Trophoblast cell (in vitro differentiated cells and primary cell): Measurements from ENCODE around the gene FRRS1.

Experiments used
- DNase-seq, 2 donors: peaks; one replicate each; pipeline ENCODE4 v3.0.0-alpha.2; 2016
- H2AFZ ChIP-seq: 2 replicates; pipeline ENCODE4 v1.6.1; 2013; ENCODE audit warnings: low read length, moderate library complexity, mild to moderate bottlenecking; ENCODE audit not compliant: insufficient read depth, poor library complexity
- H2AK5ac ChIP-seq: 2 replicates; pipeline ENCODE4 v1.6.1; 2013; ENCODE audit warnings: mild to moderate bottlenecking, low read length
- H2BK120ac ChIP-seq: 2 replicates; pipeline ENCODE4 v1.6.1; 2013; ENCODE audit warnings: low read length, mild to moderate bottlenecking, moderate library complexity; ENCODE audit not compliant: insufficient read depth, poor library complexity
- H2BK12ac ChIP-seq: 2 replicates; pipeline ENCODE4 v1.6.1; 2013; ENCODE audit warnings: mild to moderate bottlenecking, low read length, moderate library complexity
- H2BK5ac ChIP-seq: 2 replicates; pipeline ENCODE4 v1.6.1; 2013; ENCODE audit warnings: low read length, low read depth, moderate library complexity, mild to moderate bottlenecking; ENCODE audit not compliant: poor library complexity
- H3K14ac ChIP-seq: 2 replicates; pipeline ENCODE4 v1.6.1; 2013; ENCODE audit warnings: mild to moderate bottlenecking, low read length
- H3K18ac ChIP-seq: 2 replicates; pipeline ENCODE4 v1.6.1; 2013; ENCODE audit warnings: mild to moderate bottlenecking, low read length
- H3K23ac ChIP-seq: 2 replicates; pipeline ENCODE4 v1.6.1; 2013; ENCODE audit warnings: low read length
- H3K27ac ChIP-seq: 2 replicates; pipeline ENCODE4 v1.5.1; 2013; ENCODE audit warnings: low read depth, mild to moderate bottlenecking, inconsistent platforms, low read length, moderate library complexity
- H3K27me3 ChIP-seq: 2 replicates; pipeline ENCODE4 v1.6.1; 2013; ENCODE audit warnings: inconsistent platforms, mild to moderate bottlenecking, low read length, moderate library complexity; ENCODE audit not compliant: insufficient read depth
- H3K36me3 ChIP-seq, 2 experiments: 1 replicate in 1 of 2; 2 replicates in 1 of 2; pipeline ENCODE4 v1.6.1; 2013; ENCODE audit warnings: low read length in 2 of 2, mild to moderate bottlenecking in 2 of 2, moderate library complexity in 1 of 2; ENCODE audit not compliant: insufficient read depth in 2 of 2, control insufficient read depth in 1 of 2
- H3K4ac ChIP-seq: 2 replicates; pipeline ENCODE4 v1.6.1; 2013; ENCODE audit warnings: low read depth, mild to moderate bottlenecking, low read length, moderate library complexity
- H3K4me1 ChIP-seq, 2 experiments: 1 replicate in 1 of 2; 2 replicates in 1 of 2; pipeline ENCODE4 v1.6.1; 2013; ENCODE audit warnings: low read length in 2 of 2, mild to moderate bottlenecking in 2 of 2, moderate library complexity in 1 of 2; ENCODE audit not compliant: insufficient read depth in 2 of 2, control insufficient read depth in 1 of 2
- H3K4me2 ChIP-seq: 2 replicates; pipeline ENCODE4 v1.6.1; 2013; ENCODE audit warnings: inconsistent platforms, mild to moderate bottlenecking, low read length, moderate library complexity
- H3K4me3 ChIP-seq: 2 replicates; pipeline ENCODE4 v1.5.1; 2013; ENCODE audit warnings: mild to moderate bottlenecking, low read depth, low read length, inconsistent platforms
- H3K79me1 ChIP-seq: one replicate; pipeline ENCODE4 v1.6.1; 2013; ENCODE audit warnings: low read length
- H3K79me2 ChIP-seq: 2 replicates; pipeline ENCODE4 v1.6.1; 2013; ENCODE audit warnings: low read length, mild to moderate bottlenecking; ENCODE audit not compliant: control insufficient read depth, insufficient read depth, poor library complexity
- H3K9ac ChIP-seq: 2 replicates; pipeline ENCODE4 v1.6.1; 2013; ENCODE audit warnings: mild to moderate bottlenecking, low read length
- H3K9me3 ChIP-seq: 2 replicates; pipeline ENCODE4 v1.6.1; 2013; ENCODE audit warnings: low read depth, mild to moderate bottlenecking, control low read depth, inconsistent platforms, low read length; ENCODE audit not compliant: insufficient read depth
- H4K12ac ChIP-seq: 2 replicates; pipeline ENCODE4 v1.6.1; 2013; ENCODE audit warnings: low read depth, mild to moderate bottlenecking, low read length, moderate library complexity
- H4K8ac ChIP-seq: 2 replicates; pipeline ENCODE4 v1.6.1; 2013; ENCODE audit warnings: low read depth, mild to moderate bottlenecking, low read length, moderate library complexity
- H4K91ac ChIP-seq: one replicate; pipeline ENCODE4 v1.6.1; 2013; ENCODE audit warnings: low read depth, mild to moderate bottlenecking, low read length, moderate library complexity
- WGBS: extraction: QIAGEN DNeasy Blood & Tissue Kit; methylation state at CpG from one replicate; pipeline ENCODE4 v1.1.7; 2013; ENCODE audit warnings: missing lambda C conversion rate; ENCODE audit not compliant: insufficient read length, insufficient coverage; ENCODE audit errors: extremely low coverage; 5-methylcytosine and 5-hydroxymethylcytosine counted together

The FRRS1 gene

DNA sequence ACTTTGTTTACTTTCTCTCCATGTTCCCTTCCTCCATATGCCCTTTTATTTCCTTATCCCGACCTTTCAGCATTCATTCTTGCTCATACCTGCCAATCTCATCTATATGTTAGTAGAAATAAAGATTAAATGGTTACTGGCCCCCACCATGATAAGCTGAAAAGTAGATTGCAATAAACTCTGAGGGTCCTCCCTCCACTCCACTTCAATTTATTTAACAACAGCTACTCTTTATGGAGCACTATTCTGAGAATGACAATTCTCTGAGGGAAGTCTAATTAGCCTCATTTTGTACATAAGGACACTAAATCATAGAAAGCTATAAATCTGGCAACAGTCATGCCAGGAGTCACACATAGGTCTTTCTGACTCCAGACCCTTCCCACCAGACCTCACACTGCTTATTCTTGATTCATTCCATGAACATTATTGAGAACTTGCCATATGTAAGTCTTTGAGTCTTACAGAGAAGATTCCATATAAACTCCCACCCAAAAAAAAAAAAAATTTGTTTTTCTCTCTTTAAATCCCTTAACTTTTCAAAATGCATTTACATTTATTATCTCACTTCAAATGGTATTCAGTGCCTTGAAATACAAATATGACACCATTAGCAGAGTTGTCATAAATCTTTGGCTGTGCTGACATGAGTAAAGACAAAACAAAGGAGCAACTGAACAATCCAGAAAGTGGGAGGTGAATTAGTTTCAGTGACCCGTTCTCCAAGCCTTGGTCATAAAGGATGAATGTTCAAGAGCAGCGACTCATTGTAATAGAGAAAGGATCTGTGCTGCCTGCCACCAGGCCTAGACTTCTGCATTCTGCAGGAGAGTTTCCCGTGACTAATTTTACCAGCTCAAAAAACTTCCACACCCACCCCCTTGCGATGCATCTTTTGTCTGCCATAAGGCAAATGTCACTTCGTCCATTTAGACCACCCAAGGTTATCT, 92.0 kb downstream of the FRRS1 start:
- H3K27me3 ChIP-seq: no peaks in the 10 kb centered on the region
- H2BK12ac ChIP-seq: no peak overlapping the region
- H3K4me3 ChIP-seq: no peak overlapping the region
- H3K27ac ChIP-seq: no peak overlapping the region
- no peak overlapping the region for H2AK5ac ChIP-seq
- no peak overlapping the region for H3K23ac ChIP-seq
- no peak overlapping the region for H3K14ac ChIP-seq
- H3K18ac ChIP-seq: no peak overlapping the region
- H3K36me3 ChIP-seq: no peaks in the 10 kb centered on the region
- no peak overlapping the region for H3K4ac ChIP-seq
- H2BK120ac ChIP-seq: no peak overlapping the region
- no peak for DNase-seq
- no peaks in the 10 kb centered on the region for H3K79me1 ChIP-seq
- H3K9me3 ChIP-seq: no peaks in the 10 kb centered on the region
- H3K79me2 ChIP-seq: no peaks in the 10 kb centered on the region
- no CpG with 5 or more reads among the region's 6 CpGs for WGBS
- no peaks in the 10 kb centered on the region for H3K4me1 ChIP-seq
- H4K8ac ChIP-seq: no peak overlapping the region
- H4K12ac ChIP-seq: no peak overlapping the region
- H3K4me2 ChIP-seq: no peak overlapping the region
- H2BK5ac ChIP-seq: no peak overlapping the region
- H3K9ac ChIP-seq: no peak overlapping the region
- H2AFZ ChIP-seq: no peak overlapping the region
- no peak overlapping the region for H4K91ac ChIP-seq

DNA sequence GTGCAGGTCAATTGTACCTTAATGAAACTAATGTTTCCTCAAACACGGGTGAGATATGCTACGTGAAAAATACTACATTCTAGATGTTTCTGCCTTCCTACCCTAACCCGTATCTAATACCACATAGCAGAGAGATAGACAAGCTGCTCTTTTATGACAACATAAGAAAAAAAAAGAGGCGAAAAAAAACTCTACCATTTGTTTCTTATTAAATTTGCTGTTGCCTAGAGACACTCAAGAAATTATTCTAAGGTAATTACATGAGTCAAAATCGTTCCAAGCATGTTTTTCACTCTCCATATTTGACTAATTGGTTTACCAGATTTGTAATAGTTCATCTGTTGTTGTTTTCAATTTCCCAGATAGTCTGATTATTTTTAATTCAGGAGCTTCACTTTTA, 93.1 kb downstream of the FRRS1 start:
- Histone ChIP-seq H2BK12ac (no peak overlapping the region), H3K36me3 (no peaks in the 10 kb centered on the region), H3K4me2 (no peak overlapping the region), H2BK5ac (no peak overlapping the region), H3K27ac (no peak overlapping the region), H3K23ac (no peak overlapping the region), H2AFZ (no peak overlapping the region), H3K4ac (no peak overlapping the region), H3K4me1 (no peaks in the 10 kb centered on the region), H4K91ac (no peak overlapping the region), H2AK5ac (no peak overlapping the region), H3K14ac (no peak overlapping the region), H2BK120ac (no peak overlapping the region), H3K9ac (no peak overlapping the region), H3K4me3 (no peak overlapping the region), H3K27me3 (no peaks in the 10 kb centered on the region), H3K79me1 (no peaks in the 10 kb centered on the region), H4K8ac (no peak overlapping the region), H4K12ac (no peak overlapping the region), H3K9me3 (no peaks in the 10 kb centered on the region), H3K79me2 (no peaks in the 10 kb centered on the region), H3K18ac (no peak overlapping the region)
- peak in 1 of 2 donors; percentile 78 for DNase-seq
- WGBS: no CpG with 5 or more reads among the region's 5 CpGs

GRCh38 chr1:99672530-99673213, 93.8 kb downstream of the FRRS1 start:
- no peak overlapping the region for H2BK12ac ChIP-seq
- H3K36me3 ChIP-seq: no peaks in the 10 kb centered on the region
- no peak overlapping the region for H3K27ac ChIP-seq
- no peak overlapping the region for H3K23ac ChIP-seq
- no peaks in the 10 kb centered on the region for H3K27me3 ChIP-seq
- H3K9ac ChIP-seq: no peak overlapping the region
- no peak overlapping the region for H3K4me2 ChIP-seq
- H2AK5ac ChIP-seq: no peak overlapping the region
- DNase-seq: peak; percentile 7 to 61
- no peak overlapping the region for H4K8ac ChIP-seq
- WGBS: no CpG with 5 or more reads among the region's 6 CpGs
- H3K4ac ChIP-seq: no peak overlapping the region
- H3K4me1 ChIP-seq: no peaks in the 10 kb centered on the region
- H3K18ac ChIP-seq: no peak overlapping the region
- no peak overlapping the region for H2BK5ac ChIP-seq
- no peaks in the 10 kb centered on the region for H3K9me3 ChIP-seq
- H4K12ac ChIP-seq: no peak overlapping the region
- H3K79me1 ChIP-seq: no peaks in the 10 kb centered on the region
- no peak overlapping the region for H3K14ac ChIP-seq
- H3K4me3 ChIP-seq: no peak overlapping the region
- no peaks in the 10 kb centered on the region for H3K79me2 ChIP-seq
- no peak overlapping the region for H4K91ac ChIP-seq
- H2AFZ ChIP-seq: no peak overlapping the region
- H2BK120ac ChIP-seq: no peak overlapping the region

DNA sequence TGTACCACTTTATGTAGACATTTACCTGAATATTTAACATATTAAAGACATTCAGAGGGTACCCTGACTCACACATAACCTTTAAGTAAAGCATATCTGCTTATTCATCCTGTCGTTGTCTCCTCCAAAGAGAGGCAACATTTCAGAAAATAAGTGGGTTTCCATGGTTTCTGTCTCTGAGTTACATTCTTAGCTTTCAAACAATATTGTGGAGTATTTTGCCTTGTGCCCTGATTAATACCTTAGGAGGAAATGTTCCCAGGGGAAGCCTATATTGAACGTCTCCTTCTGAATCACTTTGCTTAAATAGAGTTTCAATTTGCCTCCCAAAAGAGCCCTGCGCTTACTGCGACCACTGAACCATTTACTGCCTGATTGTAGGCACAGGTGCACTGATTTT, 94.4 kb downstream of the FRRS1 start:
- Histone ChIP-seq H2BK120ac (no peak overlapping the region), H3K23ac (no peak overlapping the region), H4K91ac (no peak overlapping the region), H4K12ac (no peak overlapping the region), H3K14ac (no peak overlapping the region), H3K4ac (no peak overlapping the region), H3K79me2 (no peaks in the 10 kb centered on the region), H3K9ac (no peak overlapping the region), H3K9me3 (no peaks in the 10 kb centered on the region), H3K27me3 (no peaks in the 10 kb centered on the region), H3K18ac (no peak overlapping the region), H2AK5ac (no peak overlapping the region), H4K8ac (no peak overlapping the region), H3K4me1 (no peaks in the 10 kb centered on the region), H3K36me3 (no peaks in the 10 kb centered on the region), H3K27ac (no peak overlapping the region), H3K4me3 (no peak overlapping the region), H2BK5ac (no peak overlapping the region), H3K79me1 (no peaks in the 10 kb centered on the region), H3K4me2 (no peak overlapping the region), H2AFZ (no peak overlapping the region), H2BK12ac (no peak overlapping the region)
- no peak for DNase-seq
- no CpG with 5 or more reads among the region's 4 CpGs for WGBS
